Memory B cell (primary cell): ENCODE data around the gene ADGRG6.

ENCODE experiments used
- ATAC-seq: fragments of 150-1000 bp; cut with Tn5 transposase; 2 replicates; pipeline ENCODE4 v1.10.0; 2021; ENCODE audit warnings: low read depth, mild to moderate bottlenecking, moderate library complexity
- DNase-seq, 2 donors: peaks; one replicate each; pipeline ENCODE4 v3.0.0; 2022; ENCODE audit warnings: low spot score in 2 of 2
- H3K27ac Mint-ChIP-seq: one replicate; pipeline ENCODE4 v1.8.0; 2022; ENCODE audit warnings: mild to moderate bottlenecking, moderate library complexity, mixed read lengths
- H3K27me3 Mint-ChIP-seq: one replicate; pipeline ENCODE4 v1.8.0; 2022; ENCODE audit warnings: mixed read lengths
- H3K36me3 Mint-ChIP-seq: one replicate; pipeline ENCODE4 v1.8.0; 2022; ENCODE audit warnings: mild to moderate bottlenecking, mixed read lengths
- H3K4me1 Mint-ChIP-seq: one replicate; pipeline ENCODE4 v1.8.0; 2022; ENCODE audit warnings: mixed read lengths
- H3K4me3 Mint-ChIP-seq: one replicate; pipeline ENCODE4 v1.8.0; 2022; ENCODE audit warnings: mild to moderate bottlenecking, moderate library complexity, mixed read lengths
- H3K9me3 Mint-ChIP-seq: one replicate; pipeline ENCODE4 v1.8.0; 2022; ENCODE audit warnings: mixed read lengths

Gene ADGRG6

GRCh38 chr6:142356201-142356883, 54.5 kb downstream of the ADGRG6 start:
- Mint-ChIP-seq H3K27ac (no peak overlapping the region), H3K36me3 (no peaks in the 10 kb centered on the region), H3K27me3 (peaks cover 2% of the 10 kb centered on the region), H3K4me3 (no peak overlapping the region), H3K9me3 (peaks cover 2% of the 10 kb centered on the region), H3K4me1 (no peaks in the 10 kb centered on the region)
- ATAC-seq (no peak), DNase-seq (no peak)

DNA sequence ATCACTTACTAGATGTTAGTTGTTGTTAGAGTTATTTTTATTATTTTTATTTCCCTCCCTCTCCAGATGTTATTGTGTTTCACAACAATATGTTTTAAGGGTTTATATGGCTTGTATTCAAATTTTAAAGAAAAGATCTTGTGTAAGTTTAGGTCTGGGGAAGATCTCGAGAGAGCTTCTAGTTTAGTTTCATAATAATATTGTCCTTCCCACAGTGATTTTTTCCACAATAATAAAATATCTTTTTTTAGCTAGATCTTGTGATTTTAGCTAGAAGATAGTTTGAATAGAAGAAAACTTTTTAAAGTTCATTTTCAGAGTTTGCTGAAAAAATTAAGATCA, 55.0 kb downstream of the ADGRG6 start:
- Mint-ChIP-seq H3K27ac (no peak overlapping the region), H3K4me1 (no peaks in the 10 kb centered on the region), H3K36me3 (no peaks in the 10 kb centered on the region), H3K9me3 (peaks cover 2% of the 10 kb centered on the region), H3K27me3 (peaks cover 1% of the 10 kb centered on the region), H3K4me3 (no peak overlapping the region)
- ATAC-seq (no peak), DNase-seq (no peak)

DNA sequence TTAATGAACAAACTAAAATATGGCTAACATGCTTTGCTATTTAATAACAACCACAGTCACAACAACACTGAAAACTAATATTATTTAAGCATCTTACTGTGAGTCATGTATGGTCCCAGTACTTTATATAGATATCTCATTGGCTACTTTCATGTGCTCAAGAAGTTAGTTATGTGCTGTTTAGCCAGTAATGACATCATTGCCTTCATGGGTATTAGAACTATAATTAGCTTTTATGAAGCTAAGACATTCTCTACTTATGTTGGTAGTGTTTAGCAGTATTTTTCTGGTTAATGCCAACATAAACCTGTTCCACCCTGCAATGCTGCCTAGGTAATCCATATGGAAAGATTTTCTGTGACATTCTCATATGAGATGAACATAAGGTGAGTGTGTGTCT, 56.1 kb downstream of the ADGRG6 start:
- H3K27me3 Mint-ChIP-seq, result peaks cover 3% of the 10 kb centered on the region
- no peaks in the 10 kb centered on the region for H3K9me3 Mint-ChIP-seq

GRCh38 chr6:142359271-142359960, 57.6 kb downstream of the ADGRG6 start:
- DNase-seq (no peak), ATAC-seq (no peak)
- H3K36me3 Mint-ChIP-seq, result no peaks in the 10 kb centered on the region
- no peak overlapping the region for H3K4me3 Mint-ChIP-seq
- no peaks in the 10 kb centered on the region for H3K9me3 Mint-ChIP-seq
- H3K27ac Mint-ChIP-seq, result no peak overlapping the region
- H3K4me1 Mint-ChIP-seq, result no peaks in the 10 kb centered on the region
- peaks cover 3% of the 10 kb centered on the region for H3K27me3 Mint-ChIP-seq

More for the DNA sequence above, 56.1 kb downstream of the ADGRG6 start:
- Mint-ChIP-seq H3K4me1 (no peaks in the 10 kb centered on the region), H3K4me3 (no peak overlapping the region), H3K36me3 (no peaks in the 10 kb centered on the region), H3K27ac (no peak overlapping the region)
- DNase-seq, result no peak
- no peak for ATAC-seq

GRCh38 chr6:142361345-142361744, 59.5 kb downstream of the ADGRG6 start:
- H3K36me3 Mint-ChIP-seq, result no peaks in the 10 kb centered on the region
- H3K27me3 Mint-ChIP-seq, result peaks cover 6% of the 10 kb centered on the region
- no peak overlapping the region for H3K4me3 Mint-ChIP-seq
- H3K27ac Mint-ChIP-seq, result no peak overlapping the region
- no peaks in the 10 kb centered on the region for H3K4me1 Mint-ChIP-seq
- ATAC-seq (no peak), DNase-seq (no peak)
- no peaks in the 10 kb centered on the region for H3K9me3 Mint-ChIP-seq

- Mint-ChIP-seq H3K27ac (no peak overlapping the region), H3K9me3 (no peaks in the 10 kb centered on the region), H3K36me3 (no peaks in the 10 kb centered on the region), H3K27me3 (peaks cover 6% of the 10 kb centered on the region), H3K4me1 (no peaks in the 10 kb centered on the region), H3K4me3 (no peak overlapping the region)
- ATAC-seq, result no peak
- no peak for DNase-seq
These were observed 60.3 kb downstream of the ADGRG6 start for GRCh38 chr6:142361779-142362750.

DNA sequence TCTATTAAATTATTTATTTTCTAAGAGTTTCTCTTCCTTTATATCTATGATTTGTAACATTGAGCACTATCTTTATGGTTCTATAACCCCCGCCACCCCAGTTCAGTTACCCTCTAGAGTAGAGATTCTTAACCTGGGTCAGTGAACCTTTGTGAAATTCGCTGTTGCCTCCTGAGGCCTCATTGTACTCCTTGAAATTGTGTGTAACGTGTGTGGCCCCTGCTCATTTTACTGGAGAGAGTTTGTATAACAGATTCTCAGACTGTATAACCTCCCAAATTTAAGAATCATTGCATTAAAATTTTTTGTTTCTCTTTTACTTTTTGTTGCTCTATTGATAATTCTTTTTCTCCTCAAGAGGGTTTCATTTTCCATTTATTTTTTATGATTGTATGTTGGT, 65.3 kb downstream of the ADGRG6 start:
- H3K4me1 Mint-ChIP-seq, result no peaks in the 10 kb centered on the region
- no peak overlapping the region for H3K27ac Mint-ChIP-seq
- H3K36me3 Mint-ChIP-seq, result no peaks in the 10 kb centered on the region
- ATAC-seq, result no peak
- peaks cover 5% of the 10 kb centered on the region for H3K27me3 Mint-ChIP-seq
- DNase-seq, result no peak
- H3K4me3 Mint-ChIP-seq, result no peak overlapping the region
- H3K9me3 Mint-ChIP-seq, result no peaks in the 10 kb centered on the region

DNA sequence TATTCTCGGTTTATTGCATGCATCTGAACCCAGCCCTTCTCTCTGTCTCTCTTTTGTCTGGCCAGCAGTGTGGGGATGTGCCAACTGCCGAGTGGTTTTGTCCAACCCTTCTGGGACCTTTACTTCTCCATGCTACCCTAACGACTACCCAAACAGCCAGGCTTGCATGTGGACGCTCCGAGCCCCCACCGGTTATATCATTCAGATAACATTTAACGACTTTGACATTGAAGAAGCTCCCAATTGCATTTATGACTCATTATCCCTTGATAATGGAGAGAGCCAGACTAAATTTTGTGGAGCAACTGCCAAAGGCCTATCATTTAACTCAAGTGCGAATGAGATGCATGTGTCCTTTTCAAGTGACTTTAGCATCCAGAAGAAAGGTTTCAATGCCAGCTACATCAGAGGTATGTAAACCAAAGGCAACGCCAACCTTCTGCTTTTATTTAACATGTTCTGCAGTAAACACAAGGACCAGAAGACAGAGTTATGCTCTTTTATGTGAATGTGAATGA, 65.8 kb downstream of the ADGRG6 start:
- ATAC-seq (no peak), DNase-seq (no peak)
- Mint-ChIP-seq H3K27me3 (peaks cover 4% of the 10 kb centered on the region), H3K27ac (no peak overlapping the region), H3K4me1 (no peaks in the 10 kb centered on the region), H3K4me3 (no peak overlapping the region), H3K36me3 (no peaks in the 10 kb centered on the region), H3K9me3 (no peaks in the 10 kb centered on the region)

DNA sequence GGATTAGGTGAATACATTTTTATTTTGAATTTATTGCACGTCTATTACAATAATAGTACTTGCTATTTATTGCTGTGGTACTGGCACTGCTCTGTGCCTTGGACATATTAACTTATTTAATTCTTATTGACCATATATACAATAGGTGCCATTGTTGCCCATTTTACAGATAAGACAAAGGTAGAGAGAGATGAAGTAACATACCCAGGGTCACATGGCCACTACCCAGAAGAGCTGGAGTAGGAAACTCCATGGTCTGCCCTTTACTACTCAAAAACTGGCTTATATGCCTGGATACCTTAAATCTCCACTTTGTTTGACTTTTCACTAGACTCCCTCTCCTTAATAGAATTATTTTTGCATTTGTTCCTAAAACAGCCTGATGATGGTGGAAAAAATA, 67.5 kb downstream of the ADGRG6 start:
- Mint-ChIP-seq H3K4me3 (no peak overlapping the region), H3K36me3 (no peaks in the 10 kb centered on the region), H3K4me1 (no peaks in the 10 kb centered on the region), H3K27ac (no peak overlapping the region), H3K27me3 (peaks cover 4% of the 10 kb centered on the region), H3K9me3 (no peaks in the 10 kb centered on the region)
- no peak for ATAC-seq
- no peak for DNase-seq

DNA sequence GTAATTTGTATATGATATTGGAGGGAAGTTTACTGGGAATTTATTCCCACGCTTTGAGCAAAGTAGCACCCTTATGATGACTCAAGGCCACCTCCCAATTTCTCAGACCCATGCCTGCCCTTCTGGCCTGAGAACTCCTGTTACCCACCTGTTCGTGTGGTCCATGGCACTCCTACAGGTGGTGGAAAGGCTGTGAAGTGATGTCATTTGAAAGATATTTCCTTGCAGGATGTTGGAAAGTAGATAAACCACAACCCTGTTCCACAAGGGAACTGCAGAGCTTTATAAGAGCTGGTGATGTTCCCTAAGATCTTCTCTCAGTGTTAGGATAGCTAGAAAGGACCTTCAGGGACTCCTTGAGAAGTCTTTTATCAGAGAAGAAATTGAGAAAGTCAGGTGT, 70.5 kb downstream of the ADGRG6 start:
- ATAC-seq (no peak), DNase-seq (no peak)
- Mint-ChIP-seq H3K9me3 (no peaks in the 10 kb centered on the region), H3K36me3 (no peaks in the 10 kb centered on the region), H3K4me1 (no peaks in the 10 kb centered on the region), H3K27ac (no peak overlapping the region), H3K27me3 (peaks cover 4% of the 10 kb centered on the region), H3K4me3 (no peak overlapping the region)

GRCh38 chr6:142373268-142374090, 71.7 kb downstream of the ADGRG6 start:
- H3K9me3 Mint-ChIP-seq, result no peaks in the 10 kb centered on the region
- H3K4me3 Mint-ChIP-seq, result no peak overlapping the region
- H3K36me3 Mint-ChIP-seq, result no peaks in the 10 kb centered on the region
- DNase-seq (no peak), ATAC-seq (no peak)
- H3K27ac Mint-ChIP-seq, result no peak overlapping the region
- peaks cover 4% of the 10 kb centered on the region for H3K27me3 Mint-ChIP-seq
- no peaks in the 10 kb centered on the region for H3K4me1 Mint-ChIP-seq

- ATAC-seq (no peak), DNase-seq (no peak)
- H3K27me3 Mint-ChIP-seq, result peaks cover 4% of the 10 kb centered on the region
- no peaks in the 10 kb centered on the region for H3K4me1 Mint-ChIP-seq
- no peak overlapping the region for H3K4me3 Mint-ChIP-seq
- H3K27ac Mint-ChIP-seq, result no peak overlapping the region
- H3K9me3 Mint-ChIP-seq, result no peaks in the 10 kb centered on the region
- H3K36me3 Mint-ChIP-seq, result no peaks in the 10 kb centered on the region
These were observed 72.4 kb downstream of the ADGRG6 start for GRCh38 chr6:142374091-142374770.
